HuH-7.5 (cell line): ENCODE measurements around the gene PERM1.
A peak's percentile ranks its signal among the peaks of the same experiment; 100 is the strongest.
"Not testable (repeated sequence)": the region's sequence is repeated elsewhere in the genome, so short reads cannot be mapped to it uniquely, and the experiment has no call there.

Experiments used
- DNase-seq: peaks from one replicate; pipeline ENCODE4 v3.0.0; 2011; ENCODE audit warnings: low spot score

PERM1 gene

GRCh38 chr1:998995-999724 is 17.3 kb upstream of the PERM1 start:
- peak; percentile 49 for DNase-seq

- DNase-seq, result no peak
Observed at GRCh38 chr1:998745-998994, 16.8 kb upstream of the PERM1 start.

- DNase-seq, result no peak
Observed at GRCh38 chr1:997993-998744, 16.3 kb upstream of the PERM1 start.

GRCh38 chr1:997713-997992 is 15.8 kb upstream of the PERM1 start:
- no peak for DNase-seq

GRCh38 chr1:996851-997712 is 15.2 kb upstream of the PERM1 start:
- no peak for DNase-seq

- peak; percentile 30 for DNase-seq
Observed at GRCh38 chr1:995665-996633, 14.1 kb upstream of the PERM1 start.

- DNase-seq, result not testable (repeated sequence)
Observed at GRCh38 chr1:994546-994945, 12.7 kb upstream of the PERM1 start.

- DNase-seq, result no peak
Observed at GRCh38 chr1:993379-993995, 11.6 kb upstream of the PERM1 start.

- DNase-seq, result no peak
Observed at GRCh38 chr1:992362-992761, 10.5 kb upstream of the PERM1 start.

GRCh38 chr1:991895-992294 is 10.0 kb upstream of the PERM1 start:
- no peak for DNase-seq

- not testable (repeated sequence) for DNase-seq
Observed at GRCh38 chr1:991275-991674, 9.4 kb upstream of the PERM1 start.

GRCh38 chr1:988061-988460 is 6.2 kb upstream of the PERM1 start:
- not testable (repeated sequence) for DNase-seq

GRCh38 chr1:985126-985525 is 3.2 kb upstream of the PERM1 start:
- no peak for DNase-seq

GRCh38 chr1:984476-984814 is 2.6 kb upstream of the PERM1 start:
- no peak for DNase-seq

- peak; percentile 88 for DNase-seq
Observed at GRCh38 chr1:983798-984475, 2.0 kb upstream of the PERM1 start.

- DNase-seq, result no peak
Observed at GRCh38 chr1:982765-983436, 1.0 kb upstream of the PERM1 start.

GRCh38 chr1:981491-981954 is 370 bp downstream of the PERM1 start:
- DNase-seq, result no peak

GRCh38 chr1:980602-981395 is 1.1 kb downstream of the PERM1 start:
- no peak for DNase-seq

GRCh38 chr1:980137-980571 is 1.7 kb downstream of the PERM1 start:
- DNase-seq, result no peak

GRCh38 chr1:979744-980072 is 2.2 kb downstream of the PERM1 start:
- DNase-seq, result no peak
